ENCODE data around the gene C2orf68. TPM values are rescaled to one million over a fixed set of nuclear protein-coding genes. Genes with fewer than 3 reads are reported as not detected.

Gene C2orf68
- total and polyA plus RNA-seq, 2 of the 8 experiments (the other 6 are each of a cell fraction or from before 2014, with no cell fraction given): 46.3 to 49.4 TPM

- no peak overlapping the region for H3K4ac ChIP-seq (replicated peaks; ENCODE audit: insufficient read length, low read depth, low read length)
- H3K14ac ChIP-seq (ENCODE audit: insufficient read length): no peak overlapping the region
- no peak overlapping the region for H3K9ac ChIP-seq (replicated peaks in 1 of 4; ENCODE audit: extremely low read depth in 1 of 4, low read depth in 3 of 4, low read length in 3 of 4)
- peaks cover 8 to 32% (median 20%) of the 10 kb centered on the region in 4 experiments; a peak in 6 of 7 replicates for H3K27me3 ChIP-seq (replicated peaks in 1 of 4; ENCODE audit: control insufficient read depth in 3 of 4, extremely low read depth in 1 of 4, insufficient read depth in 3 of 4, low read length in 3 of 4)
- H3K23me2 ChIP-seq (ENCODE audit: low read depth, low read length): peaks cover 5% of the 10 kb centered on the region; the same call in 1 of the 2 replicates
- no peak overlapping the region for H3K4me3 ChIP-seq (ENCODE audit: extremely low read depth in 1 of 4, insufficient read depth in 2 of 4, low read depth in 3 of 4, low read length in 4 of 4)
- H3K4me1 ChIP-seq (replicated peaks in 1 of 4; ENCODE audit: control insufficient read depth in 3 of 4, insufficient read depth in 4 of 4, low read length in 3 of 4): peaks cover 0 to 11% (median 3%) of the 10 kb centered on the region in 4 experiments; a peak in 4 of 7 replicates
- no peaks in the 10 kb centered on the region; a peak in 1 of 4 replicates for H3K79me2 ChIP-seq (ENCODE audit: control insufficient read depth in 1 of 2, insufficient read depth in 2 of 2, low read length in 2 of 2)
- H4K20me1 ChIP-seq (replicated peaks in 1 of 2; ENCODE audit: control insufficient read depth in 1 of 2, insufficient read depth in 2 of 2, low read length in 2 of 2): no peaks in the 10 kb centered on the region
- no peak overlapping the region for H2BK15ac ChIP-seq (ENCODE audit: low read length)
- no peak overlapping the region for H2BK120ac ChIP-seq (replicated peaks; ENCODE audit: low read depth, low read length)
- no peak overlapping the region for H3K4me2 ChIP-seq (ENCODE audit: insufficient read depth in 1 of 2, low read depth in 2 of 2, low read length in 2 of 2)
- no peaks in the 10 kb centered on the region for H3K79me1 ChIP-seq (ENCODE audit: low read depth, low read length)
- no peak overlapping the region for H3K23ac ChIP-seq (ENCODE audit: insufficient read length)
- H2AK5ac ChIP-seq (ENCODE audit: low read depth, low read length): no peak overlapping the region
- H4K91ac ChIP-seq (replicated peaks; ENCODE audit: insufficient read length, low read length): no peak overlapping the region
- no peaks in the 10 kb centered on the region for H3K9me3 ChIP-seq (ENCODE audit: insufficient read depth in 2 of 2, low read depth in 1 of 2, low read length in 1 of 2)
- H4K8ac ChIP-seq (ENCODE audit: extremely low read depth, insufficient read depth, low read length): no peak overlapping the region
- no peak overlapping the region for H2BK12ac ChIP-seq (ENCODE audit: low read depth, low read length)
- DNase-seq (ENCODE audit: low read depth in 1 of 2, low spot score in 2 of 2) (no peak), FAIRE-seq (no peak)
- ChIA-PET CTCF (ENCODE audit: partially characterized antibody) (interaction anchor here (1.0 to 1.2 kb wide), 2 partner anchors 16 to 49 kb away, joined by 3 to 4 read pairs; no protein-coding TSS in a partner anchor), POLR2A (ENCODE audit: partially characterized antibody) (interaction anchor here (0.9 to 2.1 kb wide), 7 partner anchors 9 to 50 kb away, joined by 3 to 8 read pairs (median 5); partner anchors contain the start of genes GGCX, MAT2A and TMEM150A)
- no peak overlapping the region for H3K56ac ChIP-seq (replicated peaks; ENCODE audit: insufficient read length, low read depth, low read length)
- no peak overlapping the region for H3K27ac ChIP-seq (ENCODE audit: low read depth, low read length)
- H2BK5ac ChIP-seq (ENCODE audit: low read depth, low read length): no peak overlapping the region
- no peak overlapping the region for H2BK20ac ChIP-seq (ENCODE audit: low read length)
- H3K18ac ChIP-seq (ENCODE audit: extremely low read depth, low read length): no peak overlapping the region
- no peaks in the 10 kb centered on the region for H3K36me3 ChIP-seq (ENCODE audit: control insufficient read depth in 2 of 4, insufficient read depth in 4 of 4, low read length in 3 of 4)
- H4K5ac ChIP-seq (ENCODE audit: insufficient read length, low read depth, low read length): no peak overlapping the region
- H2AFZ ChIP-seq (ENCODE audit: low read length): no peak overlapping the region
- 76% methylated on average over 4 of the region's 4 CpGs; no CpG with 5 or more reads in 1 of the 2 experiments for WGBS, 2 experiments (ENCODE audit: extremely low coverage in 1 of 2, insufficient coverage in 1 of 2, insufficient read length in 1 of 2, insufficient replicate concordance in 2 of 2, low coverage in 1 of 2, low lambda C conversion rate in 2 of 2, missing lambda C conversion rate in 1 of 2)
- TF ChIP-seq NANOG (IDR thresholded peaks at IDR 0.05; ENCODE audit: insufficient read depth, low read depth, low read length, poor library complexity, severe bottlenecking) (no peak), CBX8 (IDR thresholded peaks at IDR 0.05; ENCODE audit: borderline replicate concordance, low read depth, low read length) (no peak), YY1 (IDR thresholded peaks at IDR 0.05; ENCODE audit: low read depth, low read length) (no peak), CEBPB (IDR thresholded peaks at IDR 0.05; ENCODE audit: low read depth, low read length) (no peak), EZH2 (IDR thresholded peaks at IDR 0.05; ENCODE audit: low read depth, low read length, severe bottlenecking) (no peak), HDAC6 (IDR thresholded peaks at IDR 0.05; ENCODE audit: low read depth, low read length) (no peak), BRCA1 (IDR thresholded peaks at IDR 0.05; ENCODE audit: low read depth, low read length) (no peak), POU5F1 (IDR thresholded peaks at IDR 0.05; ENCODE audit: low read depth, low read length) (no peak), SP4 (IDR thresholded peaks at IDR 0.05; ENCODE audit: low read length) (no peak), SUZ12 (IDR thresholded peaks at IDR 0.05; ENCODE audit: low read length) (no peak), CBX5 (IDR thresholded peaks at IDR 0.05; ENCODE audit: low read depth, low read length) (no peak), ZNF274 (IDR thresholded peaks at IDR 0.05; ENCODE audit: borderline replicate concordance, extremely low read depth, low read length) (no peak), SP1 (IDR thresholded peaks at IDR 0.05; ENCODE audit: low read depth, low read length) (no peak), SP2 (IDR thresholded peaks at IDR 0.05; ENCODE audit: low read length) (no peak), BACH1 (IDR thresholded peaks at IDR 0.05; ENCODE audit: low read length) (no peak), GTF2F1 (IDR thresholded peaks at IDR 0.05; ENCODE audit: borderline replicate concordance, low read depth, low read length) (no peak)
Measured at GRCh38 chr2:85588236-85588635, 23.6 kb downstream of the C2orf68 start.
